Ovary (tissue), 3 donors: ENCODE data around the gene MFF.

Experiments used
- POLR2A ChIP-seq: fragments of 450-650 bp; IDR thresholded peaks from one replicate; pipeline ENCODE4 v1.6.1; 2017; ENCODE audit warnings: antibody characterized with exemption, mild to moderate bottlenecking, moderate library complexity
- TF ChIP-seq, protein P1 (sequence below), 3 donors: fragments of 450-650 bp in 2 of 3; fragments of 200-600 bp in 1 of 3; IDR thresholded peaks; one replicate each; pipeline versions ENCODE4 v1.5.1 to v1.8.0; 2016 to 2022; ENCODE audit warnings: antibody characterized with exemption in 3 of 3, mild to moderate bottlenecking in 1 of 3
- donor health status: DM: no; HTN: no; CAD: no.

DNA sequence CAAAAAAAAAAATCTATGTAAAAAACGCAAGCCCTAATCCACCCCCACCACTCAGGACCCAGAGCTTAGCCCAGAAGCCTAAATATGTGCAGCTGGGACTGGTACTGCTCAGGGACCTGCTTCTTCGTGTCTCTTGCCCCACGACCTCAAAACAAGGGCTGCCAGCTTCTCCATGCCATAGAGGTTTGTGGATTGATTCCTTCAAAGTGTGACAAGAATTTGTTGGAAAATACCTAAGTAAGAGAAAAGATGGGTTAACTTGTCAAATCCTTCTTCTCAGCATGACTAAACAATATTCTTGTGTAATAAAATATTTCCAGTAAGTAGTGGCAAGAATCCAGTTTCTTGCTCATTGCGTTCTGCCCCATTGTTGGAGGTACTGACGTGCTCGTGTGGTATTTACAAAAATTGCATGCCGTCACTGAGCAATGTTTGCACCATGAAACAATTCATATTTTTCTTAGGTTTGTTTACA lies 63.5 kb downstream of the MFF start:
- TF ChIP-seq, protein P1, sequence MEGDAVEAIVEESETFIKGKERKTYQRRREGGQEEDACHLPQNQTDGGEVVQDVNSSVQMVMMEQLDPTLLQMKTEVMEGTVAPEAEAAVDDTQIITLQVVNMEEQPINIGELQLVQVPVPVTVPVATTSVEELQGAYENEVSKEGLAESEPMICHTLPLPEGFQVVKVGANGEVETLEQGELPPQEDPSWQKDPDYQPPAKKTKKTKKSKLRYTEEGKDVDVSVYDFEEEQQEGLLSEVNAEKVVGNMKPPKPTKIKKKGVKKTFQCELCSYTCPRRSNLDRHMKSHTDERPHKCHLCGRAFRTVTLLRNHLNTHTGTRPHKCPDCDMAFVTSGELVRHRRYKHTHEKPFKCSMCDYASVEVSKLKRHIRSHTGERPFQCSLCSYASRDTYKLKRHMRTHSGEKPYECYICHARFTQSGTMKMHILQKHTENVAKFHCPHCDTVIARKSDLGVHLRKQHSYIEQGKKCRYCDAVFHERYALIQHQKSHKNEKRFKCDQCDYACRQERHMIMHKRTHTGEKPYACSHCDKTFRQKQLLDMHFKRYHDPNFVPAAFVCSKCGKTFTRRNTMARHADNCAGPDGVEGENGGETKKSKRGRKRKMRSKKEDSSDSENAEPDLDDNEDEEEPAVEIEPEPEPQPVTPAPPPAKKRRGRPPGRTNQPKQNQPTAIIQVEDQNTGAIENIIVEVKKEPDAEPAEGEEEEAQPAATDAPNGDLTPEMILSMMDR (IDR thresholded peaks at IDR 0.05): no peak
- no peak for TF ChIP-seq POLR2A
